Stimulated activated CD4-positive, alpha-beta T cell treated with anti-CD3 and anti-CD28 coated beads, Interleukin-4, amount 100 ng/mL, for 1 hour (primary cell): ENCODE data around the gene HMGN2.
"Not testable (repeated sequence)": the region's sequence is repeated elsewhere in the genome, so short reads cannot be mapped to it uniquely, and the experiment has no call there.

Experiments used
- DNase-seq: peaks from one replicate; pipeline ENCODE4 v3.0.0-alpha.2; 2020

HMGN2 gene

GRCh38 chr1:26477446-26478152, 5.4 kb downstream of the HMGN2 start:
- DNase-seq, result no peak

- DNase-seq, result no peak
Observed at GRCh38 chr1:26478159-26478558, 5.9 kb downstream of the HMGN2 start.

DNA sequence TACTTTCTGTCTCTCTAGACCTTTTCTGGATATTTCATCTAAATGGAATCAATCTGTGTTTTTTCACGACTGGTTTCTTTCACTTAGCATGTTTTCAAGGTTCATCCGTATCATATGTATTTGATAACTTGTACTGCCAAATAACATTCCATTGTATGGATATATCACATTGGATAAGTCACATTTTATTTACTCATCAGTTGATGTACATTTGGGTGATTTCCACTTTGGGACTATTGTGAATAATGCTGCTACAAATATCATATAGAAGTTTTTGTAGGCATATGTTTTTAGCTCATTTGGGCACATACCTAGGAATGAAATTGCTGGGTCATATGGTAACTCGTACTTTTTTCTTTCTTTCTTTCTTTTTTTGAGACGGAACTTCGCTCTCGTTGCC, 6.7 kb downstream of the HMGN2 start:
- DNase-seq, result no peak

GRCh38 chr1:26482921-26483320, 10.7 kb downstream of the HMGN2 start:
- no peak for DNase-seq

DNA sequence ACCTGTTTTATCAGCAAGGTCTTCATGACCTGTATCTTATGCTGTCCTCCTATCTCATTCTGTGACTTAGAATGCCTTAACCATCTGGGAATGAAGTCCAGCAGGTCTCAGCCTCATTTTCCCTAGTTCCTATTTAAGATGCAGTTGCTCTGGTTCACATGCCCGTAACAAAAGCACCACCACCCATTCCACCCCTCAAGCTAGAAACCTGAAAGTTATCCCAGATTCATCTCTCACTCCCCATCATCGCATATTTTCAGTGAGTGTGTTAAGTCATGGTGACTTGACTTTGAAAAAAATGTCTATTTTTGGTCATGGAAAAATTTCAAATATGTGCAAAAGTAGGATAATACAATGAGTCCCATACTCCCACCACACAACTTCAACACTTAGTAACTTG, 11.7 kb downstream of the HMGN2 start:
- no peak for DNase-seq

DNA sequence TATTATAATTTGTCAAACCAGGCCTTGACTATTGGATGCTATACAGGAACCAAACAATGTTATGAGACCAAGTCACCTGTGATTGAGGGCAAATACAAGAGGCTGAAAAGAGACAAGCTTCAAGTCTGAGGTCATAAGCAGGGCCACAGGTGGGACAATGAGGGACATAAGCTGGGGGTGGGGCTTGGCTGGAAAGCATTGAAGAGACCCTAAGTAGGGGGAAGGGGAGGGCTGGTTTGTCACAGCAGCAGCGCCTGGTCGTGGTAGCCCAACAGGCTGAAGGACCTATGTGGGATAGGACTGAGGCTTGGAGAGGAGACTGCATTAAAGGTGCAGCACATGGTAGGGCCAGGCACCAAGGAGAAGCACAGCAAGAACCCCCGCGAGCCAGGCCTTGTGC, 17.9 kb downstream of the HMGN2 start:
- DNase-seq, result no peak

DNA sequence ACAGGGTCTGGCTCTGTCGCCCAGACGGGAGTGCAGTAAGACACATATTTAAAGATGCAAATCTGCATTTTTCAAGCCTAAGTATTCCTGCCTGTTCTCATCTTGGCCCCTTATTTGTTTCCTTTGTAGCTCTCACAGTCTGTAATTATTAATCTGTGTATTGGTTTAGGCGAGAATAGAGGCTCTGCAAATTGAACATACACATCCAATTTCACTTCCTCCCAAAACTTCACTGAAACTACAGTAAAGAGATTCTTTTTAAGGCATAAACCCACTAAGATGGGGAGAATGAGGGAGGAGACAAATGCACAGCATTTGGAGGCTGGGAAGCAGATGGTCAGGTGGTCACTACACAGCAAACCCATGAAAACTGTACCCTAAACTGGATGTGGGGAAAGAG, 21.0 kb downstream of the HMGN2 start:
- DNase-seq, result no peak

DNA sequence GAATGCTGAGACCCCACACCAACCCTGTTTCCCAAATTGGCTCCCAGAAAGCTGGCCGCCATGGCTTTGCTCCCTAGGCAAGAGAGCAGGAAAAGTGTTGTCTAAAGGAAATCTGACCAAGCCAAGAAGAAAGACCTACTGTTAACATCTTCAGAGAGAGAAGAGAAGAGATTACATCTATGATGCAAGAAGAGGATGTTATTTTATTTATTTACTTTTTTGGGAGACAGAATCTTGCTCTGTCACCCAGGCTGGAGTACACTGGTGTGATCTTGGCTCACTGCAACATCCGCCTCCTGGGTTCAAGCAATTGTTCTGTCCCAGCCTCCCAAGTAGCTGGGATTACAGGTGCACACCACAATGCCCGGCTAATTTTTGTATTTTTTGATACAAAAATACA, 21.7 kb downstream of the HMGN2 start:
- DNase-seq, result no peak

DNA sequence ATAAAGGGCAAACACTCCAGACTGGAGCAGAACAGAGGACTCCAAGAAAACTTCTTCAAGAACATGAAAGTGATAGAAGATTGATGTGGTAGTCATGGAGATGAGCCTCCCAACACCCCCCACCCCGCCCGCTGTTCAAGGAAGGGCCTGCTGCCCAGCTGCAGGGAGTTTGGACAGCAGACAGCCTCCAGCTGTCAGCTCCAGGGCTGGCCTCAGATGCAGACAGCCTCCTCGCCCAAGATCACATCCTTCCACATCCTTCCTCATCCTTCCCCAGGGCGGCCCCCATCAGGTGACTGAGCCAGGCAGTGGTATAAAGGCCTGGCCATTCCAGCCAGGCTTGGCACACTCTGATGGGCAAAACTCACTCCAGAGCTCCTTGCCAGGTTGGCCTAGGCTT, 24.6 kb downstream of the HMGN2 start:
- DNase-seq, result no peak

GRCh38 chr1:26498894-26499293, 26.7 kb downstream of the HMGN2 start:
- no peak for DNase-seq

- DNase-seq, result peak; percentile 94
Observed at GRCh38 chr1:26500488-26501175, 28.4 kb downstream of the HMGN2 start.

- not testable (repeated sequence) for DNase-seq
Observed at GRCh38 chr1:26510711-26511110, 38.5 kb downstream of the HMGN2 start.

GRCh38 chr1:26515836-26516235, 43.6 kb downstream of the HMGN2 start:
- not testable (repeated sequence) for DNase-seq

- DNase-seq, result no peak
Observed at GRCh38 chr1:26516987-26517765, 44.9 kb downstream of the HMGN2 start.

DNA sequence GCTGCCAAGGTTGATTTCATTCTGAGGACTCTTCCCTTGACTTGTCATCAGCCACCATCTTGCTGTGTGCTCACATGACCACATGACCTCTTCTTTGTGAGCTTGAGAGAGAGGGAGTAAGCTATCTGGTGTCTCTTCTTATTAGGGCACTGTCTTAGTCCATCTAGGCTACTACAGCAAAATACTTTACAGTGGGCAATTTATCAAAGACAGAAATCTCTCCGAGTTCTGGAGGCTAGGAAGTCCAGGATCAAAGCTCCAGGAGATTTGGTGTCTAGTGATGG, 45.5 kb downstream of the HMGN2 start:
- DNase-seq, result no peak

- no peak for DNase-seq
Observed at GRCh38 chr1:26518355-26518754, 46.1 kb downstream of the HMGN2 start.

DNA sequence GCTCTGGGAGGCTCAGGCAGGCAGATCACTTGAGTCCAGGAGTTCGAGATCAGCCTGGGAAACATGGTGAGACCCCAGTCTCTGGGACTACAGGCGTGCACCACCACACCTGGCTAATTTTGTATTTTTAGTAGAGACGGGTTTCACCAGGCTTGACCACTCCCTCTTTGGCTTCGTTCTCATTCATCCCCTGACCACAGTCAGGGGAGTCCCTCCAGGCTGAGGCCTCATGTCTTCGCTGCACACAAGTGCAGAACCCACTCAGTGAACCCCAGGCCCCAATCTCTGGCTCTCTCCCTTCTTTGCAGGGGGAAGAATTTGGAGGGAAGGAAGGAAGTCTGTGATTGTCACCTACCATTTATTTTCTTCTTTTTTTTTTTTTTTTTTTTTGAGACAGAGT, 48.1 kb downstream of the HMGN2 start:
- DNase-seq, result no peak

GRCh38 chr1:26521669-26522030, 49.4 kb downstream of the HMGN2 start:
- no peak for DNase-seq

GRCh38 chr1:26522073-26522472, 49.8 kb downstream of the HMGN2 start:
- no peak for DNase-seq

GRCh38 chr1:26524181-26524580, 51.9 kb downstream of the HMGN2 start:
- DNase-seq, result no peak
